Uterus (tissue), 4 donors: ENCODE measurements around the gene MFN2. TPM values are rescaled to one million over a fixed set of nuclear protein-coding genes. Genes with fewer than 3 reads are reported as not detected.
"Not testable (repeated sequence)": the region's sequence is repeated elsewhere in the genome, so short reads cannot be mapped to it uniquely, and the experiment has no call there.

Source experiments
- DNase-seq, 2 donors: peaks; one replicate each; pipeline ENCODE4 v3.0.0-alpha.2; 2019 to 2020
- H3K27ac ChIP-seq, 2 donors: fragments of 200-600 bp; sonication (generic); 1 replicate in 1 of 2; 2 replicates in 1 of 2; pipeline ENCODE4 v1.5.1; 2016 to 2018
- H3K27me3 ChIP-seq, 2 donors: fragments of 200-600 bp; sonication (generic); one replicate each; pipeline ENCODE4 v1.5.1; 2018 to 2019; ENCODE audit warnings: control low read depth in 1 of 2
- H3K36me3 ChIP-seq, 2 donors: fragments of 200-600 bp; sonication (generic); one replicate each; pipeline ENCODE4 v1.5.1; 2019; ENCODE audit warnings: control low read depth in 1 of 2
- H3K4me1 ChIP-seq, 2 donors: fragments of 200-600 bp; sonication (generic); one replicate each; pipeline ENCODE4 v1.5.1; 2018 to 2019; ENCODE audit warnings: control low read depth in 1 of 2
- H3K4me3 ChIP-seq, 2 donors: fragments of 200-600 bp; sonication (generic); 1 replicate in 1 of 2; 2 replicates in 1 of 2; pipeline ENCODE4 v1.5.1; 2018 to 2019; ENCODE audit warnings: mild to moderate bottlenecking in 1 of 2
- H3K9me3 ChIP-seq, 2 donors: fragments of 200-600 bp; sonication (generic); one replicate each; pipeline ENCODE4 v1.5.1; 2019; ENCODE audit warnings: control low read depth in 1 of 2
- CTCF ChIP-seq, 4 experiments: fragments of 200-600 bp in 2 of 4; fragments of 450-650 bp in 2 of 4; sonication (generic) in 2 of 4; IDR thresholded peaks; one replicate each; pipeline ENCODE4 v1.5.1; 2016 to 2019; ENCODE audit warnings: antibody characterized with exemption in 4 of 4, mild to moderate bottlenecking in 2 of 4, moderate library complexity in 1 of 4
- POLR2A ChIP-seq, 2 donors: fragments of 450-650 bp; IDR thresholded peaks; one replicate each; pipeline ENCODE4 v1.6.1; 2016; ENCODE audit warnings: antibody characterized with exemption in 2 of 2, mild to moderate bottlenecking in 1 of 2, moderate library complexity in 1 of 2
- intact Hi-C: fragments of 100-400 bp; cut with DNase I; formaldehyde crosslinking; loops from one replicate; pipeline ENCODE4 v1.15.1; 2023; ENCODE audit warnings: low total_unique reads
- total RNA-seq, 4 donors: library from RNA; depleted of rRNA in 3 of 4; stranded (reverse); fragments of >200 nt in 3 of 4; gene quantifications; one replicate each; pipeline versions ENCODE4 v1.1.0 to v1.2.4, GENCODE V29; 2014 to 2023
- donor health status: DM: yes; HTN: yes; CAD: no.

MFN2 gene
- total RNA-seq, 4 donors from 2014 or later = 15.6 to 69.5 (median 35.1) TPM

- peak overlapping the region; percentile 61 to 82 for H3K4me3 ChIP-seq
- H3K4me1 ChIP-seq = peaks cover 4 to 16% of the 10 kb centered on the region in 2 donors
- H3K27ac ChIP-seq = peak overlapping the region; percentile 86 to 90
- DNase-seq = no peak
- no peaks in the 10 kb centered on the region for H3K27me3 ChIP-seq
- intact Hi-C loops = no loop called here
- no peak for TF ChIP-seq POLR2A (IDR thresholded peaks at IDR 0.05)
- TF ChIP-seq CTCF (IDR thresholded peaks at IDR 0.05) = no peak
- no peaks in the 10 kb centered on the region for H3K36me3 ChIP-seq
- H3K9me3 ChIP-seq = no peaks in the 10 kb centered on the region
Observed at GRCh38 chr1:11935057-11935412, 45.2 kb upstream of the MFN2 start.

- H3K27me3 ChIP-seq, H3K4me3 ChIP-seq, H3K36me3 ChIP-seq, H3K9me3 ChIP-seq, intact Hi-C loops, DNase-seq: not testable (repeated sequence)
- H3K4me1 ChIP-seq = peaks cover 4 to 11% of the 10 kb centered on the region in 2 donors
- H3K27ac ChIP-seq = peak overlapping the region; percentile 86 to 90
Observed at GRCh38 chr1:11935733-11936132, 44.5 kb upstream of the MFN2 start.

GRCh38 chr1:11938722-11939526 is 41.3 kb upstream of the MFN2 start:
- Histone ChIP-seq H3K36me3 (no peaks in the 10 kb centered on the region), H3K27me3 (no peaks in the 10 kb centered on the region), H3K4me1 (peaks cover 4 to 11% of the 10 kb centered on the region in 2 donors), H3K27ac (peak overlapping the region; percentile 44 to 69), H3K4me3 (no peak overlapping the region), H3K9me3 (no peaks in the 10 kb centered on the region)
- intact Hi-C loops = no loop called here
- DNase-seq = peak; percentile 50 to 55
- TF ChIP-seq CTCF (IDR thresholded peaks at IDR 0.05) (no peak), POLR2A (IDR thresholded peaks at IDR 0.05) (no peak)

GRCh38 chr1:11939794-11940193 is 40.5 kb upstream of the MFN2 start:
- H3K36me3 ChIP-seq, H3K9me3 ChIP-seq, DNase-seq, intact Hi-C loops, H3K4me3 ChIP-seq, H3K27me3 ChIP-seq: not testable (repeated sequence)
- Histone ChIP-seq H3K27ac (peak overlapping the region in 1 of 2 donors; percentile 69), H3K4me1 (peaks cover 4 to 11% of the 10 kb centered on the region in 2 donors)

GRCh38 chr1:11940260-11940921 is 39.9 kb upstream of the MFN2 start:
- H3K4me1 ChIP-seq = peaks cover 4 to 11% of the 10 kb centered on the region in 2 donors
- no peaks in the 10 kb centered on the region for H3K9me3 ChIP-seq
- no peak for TF ChIP-seq POLR2A (IDR thresholded peaks at IDR 0.05)
- TF ChIP-seq CTCF (IDR thresholded peaks at IDR 0.05) = no peak
- no peaks in the 10 kb centered on the region for H3K27me3 ChIP-seq
- H3K36me3 ChIP-seq = no peaks in the 10 kb centered on the region
- no peak overlapping the region for H3K4me3 ChIP-seq
- no peak for DNase-seq
- intact Hi-C loops = no loop called here
- H3K27ac ChIP-seq = no peak overlapping the region

GRCh38 chr1:11942280-11942679 is 38.0 kb upstream of the MFN2 start:
- Histone ChIP-seq H3K4me3 (no peak overlapping the region), H3K36me3 (no peaks in the 10 kb centered on the region), H3K9me3 (no peaks in the 10 kb centered on the region), H3K27me3 (no peaks in the 10 kb centered on the region), H3K4me1 (peaks cover 0 to 7% of the 10 kb centered on the region in 2 donors), H3K27ac (no peak overlapping the region)
- DNase-seq = no peak
- TF ChIP-seq POLR2A (IDR thresholded peaks at IDR 0.05) = no peak
- TF ChIP-seq CTCF (IDR thresholded peaks at IDR 0.05) = no peak
- intact Hi-C loops = no loop called here
